ENCODE results near the gene RELA.

The RELA gene

GRCh38 chr11:65637032-65637557, 25.6 kb downstream of the RELA start:
- Mint-ChIP-seq H3K4me1 (peaks cover 32 to 70% of the 10 kb centered on the region in 2 donors), H3K9me3 (no peaks in the 10 kb centered on the region), H3K27ac (peak overlapping the region; percentile 98), H3K27me3 (no peaks in the 10 kb centered on the region), H3K36me3 (peaks cover 42 to 59% of the 10 kb centered on the region in 2 donors), H3K4me3 (peak overlapping the region; percentile 91 to 92)
- ATAC-seq (replicated peaks) (no peak), DNase-seq (no peak)

- Mint-ChIP-seq H3K4me1 (peaks cover 30 to 67% of the 10 kb centered on the region in 2 donors), H3K27me3 (no peaks in the 10 kb centered on the region), H3K9me3 (no peaks in the 10 kb centered on the region), H3K36me3 (peaks cover 40 to 58% of the 10 kb centered on the region in 2 donors), H3K4me3 (no peak overlapping the region), H3K27ac (peak overlapping the region; percentile 62)
- DNase-seq: no peak
- no peak for ATAC-seq (replicated peaks)
These were observed 26.3 kb downstream of the RELA start for GRCh38 chr11:65636108-65637031.

DNA sequence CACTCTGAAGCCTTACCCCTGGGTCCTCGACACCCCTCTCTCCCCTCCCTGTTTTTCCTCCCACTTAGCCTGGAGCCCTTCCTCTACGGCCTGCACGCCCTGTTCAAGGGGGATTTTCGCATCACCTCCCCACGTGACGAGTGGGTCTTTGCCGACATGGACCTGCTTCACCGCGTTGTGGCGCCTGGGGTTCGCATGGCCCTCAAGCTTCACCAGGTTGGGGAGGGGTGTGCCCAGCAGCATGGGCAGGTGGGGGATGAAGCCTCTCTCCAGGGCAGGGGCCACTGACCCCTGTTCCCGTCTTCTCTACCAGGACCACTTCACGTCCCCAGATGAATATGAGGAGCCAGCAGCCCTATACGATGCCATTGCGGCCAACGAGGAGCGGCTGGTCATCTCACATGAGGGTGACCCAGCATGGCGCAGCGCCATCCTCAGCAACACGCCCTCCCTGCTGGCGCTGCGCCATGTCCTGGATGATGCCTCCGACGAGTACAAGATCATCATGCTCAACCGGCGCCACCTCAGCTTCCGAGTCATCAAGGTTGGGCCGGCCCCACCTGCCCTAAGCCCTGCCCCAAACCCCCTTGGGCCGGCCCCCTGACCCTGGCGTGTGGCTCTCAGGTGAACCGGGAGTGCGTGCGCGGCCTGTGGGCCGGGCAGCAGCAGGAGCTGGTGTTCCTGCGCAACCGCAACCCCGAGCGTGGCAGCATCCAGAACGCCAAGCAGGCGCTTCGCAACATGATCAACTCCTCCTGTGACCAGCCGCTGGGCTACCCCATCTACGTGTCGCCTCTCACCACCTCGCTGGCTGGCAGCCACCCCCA, 27.6 kb downstream of the RELA start:
- H3K36me3 Mint-ChIP-seq: peaks cover 41 to 53% of the 10 kb centered on the region in 2 donors
- ATAC-seq (replicated peaks) (no peak), DNase-seq (no peak)
- no peaks in the 10 kb centered on the region for H3K27me3 Mint-ChIP-seq
- peak overlapping the region; percentile 47 for H3K27ac Mint-ChIP-seq
- peaks cover 26 to 55% of the 10 kb centered on the region in 2 donors for H3K4me1 Mint-ChIP-seq
- H3K4me3 Mint-ChIP-seq: no peak overlapping the region
- no peaks in the 10 kb centered on the region for H3K9me3 Mint-ChIP-seq

- peaks cover 38 to 49% of the 10 kb centered on the region in 2 donors for H3K36me3 Mint-ChIP-seq
- H3K9me3 Mint-ChIP-seq: no peaks in the 10 kb centered on the region
- peak overlapping the region; percentile 42 for H3K27ac Mint-ChIP-seq
- no peak for ATAC-seq (replicated peaks)
- H3K4me1 Mint-ChIP-seq: peaks cover 23 to 48% of the 10 kb centered on the region in 2 donors
- no peak overlapping the region for H3K4me3 Mint-ChIP-seq
- H3K27me3 Mint-ChIP-seq: no peaks in the 10 kb centered on the region
- no peak for DNase-seq
These were observed 28.3 kb downstream of the RELA start for GRCh38 chr11:65634440-65634839.

GRCh38 chr11:65634109-65634436, 28.6 kb downstream of the RELA start:
- H3K9me3 Mint-ChIP-seq: no peaks in the 10 kb centered on the region
- H3K4me1 Mint-ChIP-seq: peaks cover 20 to 45% of the 10 kb centered on the region in 2 donors
- DNase-seq (no peak), ATAC-seq (replicated peaks) (no peak)
- H3K27me3 Mint-ChIP-seq: no peaks in the 10 kb centered on the region
- peak overlapping the region; percentile 42 for H3K27ac Mint-ChIP-seq
- peaks cover 38 to 50% of the 10 kb centered on the region in 2 donors for H3K36me3 Mint-ChIP-seq
- H3K4me3 Mint-ChIP-seq: no peak overlapping the region

DNA sequence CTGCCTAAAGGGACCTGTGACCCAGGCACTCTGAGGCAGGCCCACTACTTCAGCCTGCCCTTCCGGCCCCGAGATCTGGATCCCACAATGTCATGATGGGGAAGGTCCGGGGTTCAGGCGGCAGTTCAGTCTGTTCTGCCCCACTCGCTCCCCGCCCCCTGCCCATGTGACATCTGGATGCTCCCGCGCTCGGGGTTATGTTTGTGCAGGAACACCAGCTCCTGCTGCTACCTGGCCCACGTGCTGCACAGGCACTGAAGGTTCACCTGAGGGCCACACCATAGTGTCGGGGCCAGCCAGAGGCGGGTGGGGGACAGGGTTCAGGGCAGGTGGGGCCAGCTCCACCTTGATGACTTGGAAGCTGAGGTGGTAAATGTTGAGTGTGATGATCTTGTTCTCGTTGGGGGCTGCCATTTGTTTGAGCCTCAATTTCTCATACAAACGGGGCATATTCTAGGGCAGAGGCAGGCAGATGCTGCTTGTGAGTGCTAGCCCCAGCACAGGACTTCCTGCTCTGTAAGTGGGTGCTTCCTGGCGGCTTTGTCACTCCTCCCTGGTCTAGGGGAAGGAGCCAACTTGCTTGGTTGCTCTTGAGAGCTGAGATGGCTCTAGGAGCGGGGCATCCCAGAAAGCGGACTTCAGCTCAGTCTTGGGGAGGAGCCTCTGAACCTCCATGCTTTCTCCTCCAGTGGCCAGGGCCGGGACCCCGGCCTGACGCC, 29.2 kb downstream of the RELA start:
- no peak for ATAC-seq (replicated peaks)
- peaks cover 15 to 39% of the 10 kb centered on the region in 2 donors for H3K4me1 Mint-ChIP-seq
- H3K27ac Mint-ChIP-seq: peak overlapping the region; percentile 14
- no peaks in the 10 kb centered on the region for H3K9me3 Mint-ChIP-seq
- H3K36me3 Mint-ChIP-seq: peaks cover 33 to 48% of the 10 kb centered on the region in 2 donors
- no peaks in the 10 kb centered on the region for H3K27me3 Mint-ChIP-seq
- H3K4me3 Mint-ChIP-seq: no peak overlapping the region
- no peak for DNase-seq

DNA sequence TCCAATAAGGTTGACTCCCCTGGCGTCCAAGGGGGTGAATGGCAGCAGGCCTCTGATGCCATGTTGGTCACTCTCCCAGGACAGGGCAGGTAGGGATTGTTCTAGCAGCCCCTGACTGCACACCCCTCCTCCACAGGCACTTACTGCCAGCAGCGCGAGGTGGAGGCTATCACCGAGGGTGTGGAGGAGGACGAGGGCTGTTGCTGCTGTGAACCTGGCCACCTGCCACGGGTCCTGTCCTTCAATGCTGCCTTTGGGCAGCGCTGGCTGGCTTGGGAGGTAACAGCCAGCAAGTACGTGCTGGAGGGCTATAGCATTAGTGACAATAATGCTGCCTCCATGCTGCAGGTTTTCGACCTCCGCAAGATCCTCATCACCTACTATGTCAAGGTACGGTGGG, 32.5 kb downstream of the RELA start:
- Mint-ChIP-seq H3K27ac (no peak overlapping the region), H3K36me3 (peaks cover 28 to 54% of the 10 kb centered on the region in 2 donors), H3K9me3 (no peaks in the 10 kb centered on the region), H3K4me3 (no peak overlapping the region), H3K27me3 (no peaks in the 10 kb centered on the region), H3K4me1 (peaks cover 13 to 34% of the 10 kb centered on the region in 2 donors)
- ATAC-seq (replicated peaks): no peak
- DNase-seq: no peak

DNA sequence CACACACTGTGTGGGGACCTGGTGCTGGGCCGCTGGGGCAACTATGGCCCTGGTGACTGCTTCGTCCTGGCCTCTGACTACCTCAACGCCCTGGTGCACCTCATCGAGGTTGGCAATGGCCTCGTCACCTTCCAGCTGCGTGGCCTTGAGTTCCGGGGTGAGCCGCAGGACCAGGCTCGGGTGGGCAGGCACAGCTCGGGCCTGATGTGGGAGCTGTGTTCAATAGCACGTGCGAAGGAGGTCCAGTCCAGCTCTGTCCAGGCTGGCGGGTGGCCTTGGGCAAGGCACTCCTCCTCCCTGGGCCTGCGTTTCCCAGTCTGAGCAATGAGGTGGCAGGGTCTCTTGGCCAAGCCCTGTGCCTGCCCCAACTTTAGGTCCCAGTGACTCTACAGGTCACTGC, 33.1 kb downstream of the RELA start:
- no peak for ATAC-seq (replicated peaks)
- H3K36me3 Mint-ChIP-seq: peaks cover 28 to 54% of the 10 kb centered on the region in 2 donors
- no peak for DNase-seq

DNA sequence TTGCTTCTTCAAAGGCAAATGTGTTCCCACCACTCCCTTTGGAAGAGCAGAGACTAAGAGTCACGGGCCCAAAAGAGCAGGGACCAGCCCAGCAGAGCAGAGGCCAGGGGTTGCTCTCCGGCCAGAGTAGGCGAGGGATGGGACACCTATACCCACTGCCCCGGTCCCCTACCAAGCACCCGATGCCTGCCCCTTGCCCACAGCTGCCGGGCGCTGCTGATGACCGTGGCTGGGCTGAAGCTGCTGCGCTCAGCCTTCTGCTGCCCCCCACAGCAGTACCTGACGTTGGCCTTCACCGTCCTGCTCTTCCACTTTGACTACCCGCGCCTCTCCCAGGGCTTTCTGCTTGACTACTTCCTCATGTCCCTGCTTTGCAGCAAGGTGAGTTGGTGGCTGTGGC, 35.5 kb downstream of the RELA start:
- no peaks in the 10 kb centered on the region for H3K9me3 Mint-ChIP-seq
- H3K4me3 Mint-ChIP-seq: no peak overlapping the region
- no peak overlapping the region for H3K27ac Mint-ChIP-seq
- no peaks in the 10 kb centered on the region for H3K27me3 Mint-ChIP-seq
- DNase-seq (no peak), ATAC-seq (replicated peaks) (no peak)
- H3K4me1 Mint-ChIP-seq: peaks cover 16 to 26% of the 10 kb centered on the region in 2 donors
- H3K36me3 Mint-ChIP-seq: peaks cover 43 to 54% of the 10 kb centered on the region in 2 donors

More for the DNA sequence above, 33.1 kb downstream of the RELA start:
- peaks cover 16 to 32% of the 10 kb centered on the region in 2 donors for H3K4me1 Mint-ChIP-seq
- H3K27me3 Mint-ChIP-seq: no peaks in the 10 kb centered on the region
- peak overlapping the region; percentile 20 for H3K27ac Mint-ChIP-seq
- no peak overlapping the region for H3K4me3 Mint-ChIP-seq
- H3K9me3 Mint-ChIP-seq: no peaks in the 10 kb centered on the region

DNA sequence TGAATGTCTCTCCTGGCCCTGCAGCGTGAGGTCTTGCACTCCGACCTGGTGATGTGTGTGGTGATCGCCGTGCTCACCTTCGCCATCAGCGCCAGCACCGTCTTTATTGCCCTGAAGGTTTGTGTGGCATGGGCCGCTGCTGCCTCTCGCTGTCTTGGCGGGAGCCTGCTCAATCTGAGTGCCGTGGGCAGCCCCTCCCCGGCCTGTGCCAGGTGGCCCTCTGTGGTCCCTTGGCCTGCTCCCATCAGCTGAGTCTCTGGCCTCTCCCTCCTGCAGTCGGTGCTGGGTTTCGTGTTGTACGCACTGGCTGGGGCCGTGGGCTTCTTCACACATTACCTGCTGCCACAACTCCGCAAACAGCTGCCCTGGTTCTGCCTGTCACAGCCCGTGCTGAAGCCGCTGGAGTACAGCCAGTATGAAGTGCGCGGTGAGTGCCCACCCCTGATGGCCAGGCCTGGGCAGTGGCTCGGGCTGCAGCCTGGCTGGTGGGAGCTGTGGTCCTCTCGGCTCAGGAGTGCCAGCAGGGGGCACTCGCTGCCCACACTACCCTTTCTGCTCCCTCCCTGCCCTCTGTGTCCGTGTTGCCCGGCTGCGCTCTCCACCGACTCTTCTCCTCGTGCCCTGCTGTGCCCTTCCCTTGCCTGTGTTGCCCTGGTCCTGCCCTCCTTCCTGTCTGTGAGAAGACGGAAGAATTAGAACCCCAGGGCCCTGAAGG, 36.9 kb downstream of the RELA start:
- peaks cover 42 to 55% of the 10 kb centered on the region in 2 donors for H3K36me3 Mint-ChIP-seq
- DNase-seq (no peak), ATAC-seq (replicated peaks) (peak; percentile 93 to 94)
- H3K4me3 Mint-ChIP-seq: peak overlapping the region in 1 of 2 donors; percentile 55
- peaks cover 15 to 27% of the 10 kb centered on the region in 2 donors for H3K4me1 Mint-ChIP-seq
- no peaks in the 10 kb centered on the region for H3K27me3 Mint-ChIP-seq
- no peaks in the 10 kb centered on the region for H3K9me3 Mint-ChIP-seq
- H3K27ac Mint-ChIP-seq: no peak overlapping the region

DNA sequence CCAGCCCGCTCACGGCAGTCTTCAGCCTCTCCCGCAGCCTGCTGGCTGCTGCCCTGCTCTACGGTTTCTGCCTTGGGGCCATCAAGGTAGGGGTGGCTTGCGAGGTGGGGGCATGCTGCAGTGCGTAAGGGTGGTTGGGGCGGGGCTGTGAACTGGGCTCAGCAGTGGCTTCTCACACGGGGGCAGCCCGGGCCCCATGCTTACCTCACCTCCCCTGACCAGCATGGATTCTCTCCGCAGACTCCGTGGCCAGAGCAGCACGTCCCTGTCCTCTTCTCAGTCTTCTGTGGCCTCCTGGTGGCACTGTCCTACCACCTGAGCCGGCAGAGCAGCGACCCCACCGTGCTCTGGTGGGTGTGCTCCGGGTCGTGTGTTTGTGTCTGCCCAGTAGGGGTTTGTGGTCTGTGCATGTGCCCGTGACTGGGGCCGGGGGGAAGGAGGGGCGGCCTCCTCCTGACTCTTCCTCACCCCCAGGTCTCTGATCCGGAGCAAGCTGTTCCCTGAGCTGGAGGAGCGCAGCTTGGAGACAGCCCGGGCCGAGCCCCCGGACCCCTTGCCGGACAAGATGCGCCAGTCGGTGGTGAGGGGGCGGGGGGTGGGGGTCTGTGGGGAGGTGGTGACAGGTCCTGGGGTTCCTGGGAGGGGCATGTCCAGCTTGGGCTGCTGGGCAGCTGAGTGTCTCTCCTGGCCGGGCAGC, 37.6 kb downstream of the RELA start:
- ATAC-seq (replicated peaks) (no peak), DNase-seq (no peak)
- Mint-ChIP-seq H3K27ac (no peak overlapping the region), H3K4me1 (peaks cover 15 to 28% of the 10 kb centered on the region in 2 donors), H3K27me3 (no peaks in the 10 kb centered on the region), H3K9me3 (no peaks in the 10 kb centered on the region), H3K4me3 (no peak overlapping the region), H3K36me3 (peaks cover 39 to 55% of the 10 kb centered on the region in 2 donors)

DNA sequence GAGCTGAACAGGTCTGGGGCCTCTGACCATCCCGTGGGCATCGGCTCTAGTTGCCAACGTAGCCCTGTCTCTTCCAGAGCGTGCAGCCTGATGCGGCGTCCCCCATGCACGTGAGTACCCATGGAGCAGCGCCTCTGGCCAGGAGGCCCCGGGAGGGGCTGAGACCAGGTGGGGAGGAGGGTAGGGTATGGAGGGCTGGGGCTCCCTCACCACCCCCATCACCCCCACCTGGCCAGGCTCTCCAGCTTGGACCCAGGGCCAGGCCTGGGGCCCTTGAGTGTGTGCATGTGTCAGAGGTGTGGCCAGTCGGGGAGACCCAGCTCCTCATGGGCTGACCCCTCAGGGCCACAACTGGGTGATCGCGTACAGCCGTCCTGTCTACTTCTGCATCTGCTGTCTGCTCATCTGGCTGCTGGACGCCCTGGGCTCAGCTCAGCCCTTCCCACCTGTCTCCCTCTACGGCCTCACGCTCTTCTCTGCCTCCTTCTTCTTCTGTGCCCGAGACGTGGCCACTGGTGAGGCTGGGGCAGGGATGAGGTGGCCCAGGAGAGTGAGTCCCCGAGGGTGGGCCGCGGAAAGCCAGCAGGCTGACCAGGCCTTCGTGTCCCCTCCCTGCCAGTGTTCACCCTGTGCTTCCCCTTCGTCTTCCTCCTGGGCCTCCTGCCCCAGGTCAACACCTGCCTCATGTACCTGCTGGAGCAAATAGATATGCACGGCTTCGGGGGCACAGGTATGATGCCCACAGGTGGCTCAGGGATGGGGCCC, 38.7 kb downstream of the RELA start:
- no peak for DNase-seq
- Mint-ChIP-seq H3K9me3 (no peaks in the 10 kb centered on the region), H3K27me3 (no peaks in the 10 kb centered on the region), H3K27ac (peak overlapping the region; percentile 44), H3K36me3 (peaks cover 40 to 54% of the 10 kb centered on the region in 2 donors), H3K4me3 (no peak overlapping the region), H3K4me1 (peaks cover 15 to 33% of the 10 kb centered on the region in 2 donors)
- no peak for ATAC-seq (replicated peaks)
